Measurements from ENCODE around the gene F8. TPM values are rescaled to one million over a fixed set of nuclear protein-coding genes. Genes with fewer than 3 reads are reported as not detected.
A peak's percentile ranks its signal among the peaks of the same experiment; 100 is the strongest.

F8 gene
- total RNA-seq, 1 donor from 2014 or later = 12.7 TPM

DNA sequence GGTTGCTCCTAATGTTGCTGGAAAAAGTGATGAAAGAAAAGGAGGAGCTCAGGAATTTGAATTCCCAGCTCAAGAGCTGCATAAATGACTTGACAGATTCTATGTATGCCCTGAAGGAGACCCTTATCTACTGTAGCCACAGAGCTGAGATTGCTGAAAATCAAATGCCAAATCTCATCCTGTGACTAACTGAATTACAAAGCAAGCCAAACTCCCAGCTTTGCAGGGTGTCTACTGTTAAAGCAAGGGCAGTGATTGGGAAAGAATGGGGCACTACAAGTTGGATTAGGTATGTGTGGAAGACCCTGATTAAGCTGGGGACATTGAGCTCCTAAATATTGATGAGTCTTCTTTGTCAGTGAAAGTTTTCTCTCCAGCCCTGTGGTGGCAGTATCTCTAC is 167.3 kb downstream of the F8 start:
- TF ChIP-seq, protein P1, sequence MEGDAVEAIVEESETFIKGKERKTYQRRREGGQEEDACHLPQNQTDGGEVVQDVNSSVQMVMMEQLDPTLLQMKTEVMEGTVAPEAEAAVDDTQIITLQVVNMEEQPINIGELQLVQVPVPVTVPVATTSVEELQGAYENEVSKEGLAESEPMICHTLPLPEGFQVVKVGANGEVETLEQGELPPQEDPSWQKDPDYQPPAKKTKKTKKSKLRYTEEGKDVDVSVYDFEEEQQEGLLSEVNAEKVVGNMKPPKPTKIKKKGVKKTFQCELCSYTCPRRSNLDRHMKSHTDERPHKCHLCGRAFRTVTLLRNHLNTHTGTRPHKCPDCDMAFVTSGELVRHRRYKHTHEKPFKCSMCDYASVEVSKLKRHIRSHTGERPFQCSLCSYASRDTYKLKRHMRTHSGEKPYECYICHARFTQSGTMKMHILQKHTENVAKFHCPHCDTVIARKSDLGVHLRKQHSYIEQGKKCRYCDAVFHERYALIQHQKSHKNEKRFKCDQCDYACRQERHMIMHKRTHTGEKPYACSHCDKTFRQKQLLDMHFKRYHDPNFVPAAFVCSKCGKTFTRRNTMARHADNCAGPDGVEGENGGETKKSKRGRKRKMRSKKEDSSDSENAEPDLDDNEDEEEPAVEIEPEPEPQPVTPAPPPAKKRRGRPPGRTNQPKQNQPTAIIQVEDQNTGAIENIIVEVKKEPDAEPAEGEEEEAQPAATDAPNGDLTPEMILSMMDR (IDR thresholded peaks at IDR 0.05) = no peak
- H3K4me1 ChIP-seq = no peaks in the 10 kb centered on the region
- no peaks in the 10 kb centered on the region for H3K27me3 ChIP-seq
- intact Hi-C loops (cut with DNase I) = no loop called here
- H3K4me3 ChIP-seq = no peak overlapping the region
- H3K27ac ChIP-seq = no peak overlapping the region
- ATAC-seq (no peak), DNase-seq (no peak)
- no peaks in the 10 kb centered on the region for H3K9me3 ChIP-seq
- H3K36me3 ChIP-seq = no peaks in the 10 kb centered on the region

GRCh38 chrX:154850957-154851611 is 171.4 kb downstream of the F8 start:
- H3K27ac ChIP-seq = no peak overlapping the region
- intact Hi-C loops (cut with DNase I) = no loop called here
- H3K36me3 ChIP-seq = no peaks in the 10 kb centered on the region
- ATAC-seq (no peak), DNase-seq (no peak)
- no peaks in the 10 kb centered on the region for H3K4me1 ChIP-seq
- no peaks in the 10 kb centered on the region for H3K27me3 ChIP-seq
- H3K4me3 ChIP-seq = no peak overlapping the region
- H3K9me3 ChIP-seq = no peaks in the 10 kb centered on the region
- TF ChIP-seq, protein P1 (IDR thresholded peaks at IDR 0.05) = no peak

DNA sequence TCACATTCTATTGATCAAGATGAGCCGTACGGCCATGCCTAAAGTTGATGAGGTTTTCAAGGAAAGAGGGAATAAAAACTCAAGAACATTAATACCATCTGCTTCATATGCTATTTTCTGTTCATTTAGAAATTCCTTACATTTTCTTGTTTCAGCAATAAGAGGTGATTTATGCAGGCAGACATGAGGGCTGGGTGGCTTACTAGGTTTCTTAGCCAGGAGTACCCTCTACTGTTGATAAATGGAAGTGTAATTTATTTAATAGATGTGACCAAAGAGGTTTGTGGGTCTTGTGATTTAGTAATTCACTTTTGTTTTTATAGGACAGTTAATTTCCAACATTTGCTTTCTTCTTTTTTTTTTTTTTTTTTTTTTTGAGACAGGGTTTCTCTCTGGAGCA is 181.7 kb downstream of the F8 start:
- intact Hi-C loops (cut with DNase I) = no loop called here
- TF ChIP-seq, protein P1 (IDR thresholded peaks at IDR 0.05) = peak; percentile 51
- no peaks in the 10 kb centered on the region for H3K4me1 ChIP-seq
- H3K27ac ChIP-seq = no peak overlapping the region
- no peaks in the 10 kb centered on the region for H3K9me3 ChIP-seq
- DNase-seq (no peak), ATAC-seq (peak; percentile 73)
- no peaks in the 10 kb centered on the region for H3K36me3 ChIP-seq
- H3K27me3 ChIP-seq = no peaks in the 10 kb centered on the region
- H3K4me3 ChIP-seq = no peak overlapping the region

DNA sequence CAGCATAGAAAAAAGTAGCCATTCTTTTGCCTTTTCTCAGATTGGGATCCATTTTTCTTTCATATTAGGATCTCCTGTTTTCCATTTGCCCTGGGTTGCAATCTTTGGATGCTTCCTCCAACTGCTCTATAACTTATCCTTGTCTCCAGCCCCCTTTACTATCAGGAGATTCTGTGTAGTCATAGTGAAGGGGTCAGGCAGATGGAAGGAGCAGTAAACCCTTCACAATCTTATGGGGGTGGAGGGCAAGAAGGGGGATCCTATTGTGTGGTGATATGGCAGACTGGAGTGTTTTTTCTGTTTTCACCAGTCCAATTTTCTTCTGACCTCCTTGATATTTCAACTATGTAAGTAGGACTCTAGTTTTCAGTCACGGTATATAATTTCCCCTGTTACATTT is 186.4 kb downstream of the F8 start:
- Histone ChIP-seq H3K9me3 (no peaks in the 10 kb centered on the region), H3K36me3 (no peaks in the 10 kb centered on the region), H3K4me1 (no peaks in the 10 kb centered on the region), H3K27ac (no peak overlapping the region), H3K4me3 (no peak overlapping the region), H3K27me3 (no peaks in the 10 kb centered on the region)
- DNase-seq = no peak
- intact Hi-C loops (cut with DNase I) = no loop called here
- TF ChIP-seq, protein P1 (IDR thresholded peaks at IDR 0.05) = no peak
- no peak for ATAC-seq

DNA sequence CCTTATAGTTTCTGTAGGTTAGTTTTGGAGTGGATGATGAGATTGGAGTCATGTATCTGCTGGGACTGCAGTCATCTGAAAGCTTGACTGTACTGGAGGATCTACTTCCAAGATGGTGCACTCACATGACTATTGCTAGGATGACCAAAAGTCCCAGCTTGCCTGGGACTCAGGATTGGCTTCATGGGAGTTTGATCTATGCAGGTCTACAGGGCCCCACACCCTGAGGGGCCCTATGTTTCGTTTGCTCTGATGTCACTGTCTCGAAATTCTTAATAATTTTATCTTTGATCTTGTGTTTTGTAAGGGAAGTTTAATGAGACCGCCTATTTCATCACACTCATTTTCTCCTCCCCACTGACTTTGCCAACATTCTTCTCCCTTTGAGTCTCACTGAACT is 188.0 kb downstream of the F8 start, which contains the start of gene SMIM9:
SMIM9 (minus strand) TSS at position 101 of the 400 bp plus-strand sequence. CDS start 3,806 bp downstream, outside the sequence.
- intact Hi-C loops (cut with DNase I) = no loop called here
- DNase-seq = no peak

More for the DNA sequence above, 188.0 kb downstream of the F8 start, which contains the start of gene SMIM9:
- no peak within 1 kb of the TSS for H3K27ac ChIP-seq
- no peaks in the 10 kb centered on the region for H3K27me3 ChIP-seq
- no peaks in the 10 kb centered on the region for H3K36me3 ChIP-seq
- H3K4me3 ChIP-seq = no peak within 1 kb of the TSS
- ATAC-seq = no peak
- H3K9me3 ChIP-seq = no peaks in the 10 kb centered on the region
- H3K4me1 ChIP-seq = no peaks in the 10 kb centered on the region
- TF ChIP-seq, protein P1 (IDR thresholded peaks at IDR 0.05) = no peak

All from upper lobe of right lung (tissue), 1 donor.